SU-DHL-6 (cell line): Measurements from ENCODE around the gene ROCK2.

Experiments
- CTCF ChIP-seq: fragments of 200-600 bp; sonication (generic); IDR thresholded peaks from one replicate; pipeline ENCODE4 v1.5.1; 2017; ENCODE audit warnings: antibody characterized with exemption, mild to moderate bottlenecking, low read length, moderate library complexity; ENCODE audit not compliant: insufficient read depth, poor library complexity, severe bottlenecking
- EZH2phosphoT487 ChIP-seq: fragments of 200-600 bp; sonication (generic), shearing (Covaris generic); conservative IDR thresholded peaks from 2 replicates; pipeline ENCODE4 v1.6.1; 2018; ENCODE audit warnings: mild to moderate bottlenecking, antibody characterized with exemption, low read length, moderate library complexity, mixed read lengths

GRCh38 chr2:11298592-11298991, 45.8 kb downstream of the ROCK2 start:
- no peak for TF ChIP-seq CTCF
- TF ChIP-seq EZH2phosphoT487, result no peak
